A549 (cell line): ENCODE results near the gene LRRC2. TPM values are rescaled to one million over a fixed set of nuclear protein-coding genes. Genes with fewer than 3 reads are reported as not detected.
A peak's percentile ranks its signal among the peaks of the same experiment; 100 is the strongest.

Experiments used
- ATAC-seq, 2 experiments: fragments of 200-7000 bp in 1 of 2; fragments of >200 bp in 1 of 2; cut with Nextera tagmentation in 1 of 2; cut with Tn5 transposase in 1 of 2; 3 replicates each; pipeline versions ENCODE4 v1.8.0 to v1.9.1; 2018 to 2020; ENCODE audit warnings: mild to moderate bottlenecking in 1 of 2, moderate library complexity in 1 of 2
- CTCF ChIA-PET: fragments of 300-600 bp; sonication (Branson Sonifier 250); formaldehyde crosslinking; extraction: SDS; loops from one replicate; lab custom pipeline; 2021; ENCODE audit warnings: antibody characterized with exemption, inconsistent platforms; lab: Yijun Ruan, JAX
- POLR2A ChIA-PET: fragments of 350-600 bp; formaldehyde crosslinking; extraction: SDS; loops from one replicate; lab custom pipeline; 2021; ENCODE audit warnings: antibody characterized with exemption, inconsistent platforms; lab: Yijun Ruan, JAX
- DNase-seq, 2 experiments: peaks; one replicate each; pipeline versions ENCODE4 v3.0.0 to v3.0.0-alpha.2; 2011 to 2016; ENCODE audit warnings: low read depth in 1 of 2, low spot score in 1 of 2
- FAIRE-seq: peaks from 2 replicates; lab custom pipeline; 2011; peaks lifted over from hg19 to GRCh38; lab: Jason Lieb, UNC
- H3K27ac ChIP-seq, 2 experiments: fragments of >200 bp; sonication (Bioruptor Twin); formaldehyde crosslinking; 3 replicates each; pipeline ENCODE4 v1.5.1; 2016 to 2017
- H3K4me1 ChIP-seq: fragments of >200 bp; sonication (Bioruptor Twin); formaldehyde crosslinking; 3 replicates; pipeline ENCODE4 v1.6.1; 2016
- H3K4me2 ChIP-seq: fragments of >200 bp; sonication (Bioruptor Twin); formaldehyde crosslinking; 3 replicates; pipeline ENCODE4 v1.6.1; 2016
- H3K4me3 ChIP-seq: fragments of >200 bp; sonication (Bioruptor Twin); formaldehyde crosslinking; 3 replicates; pipeline ENCODE4 v1.5.1; 2016
- H3K9me3 ChIP-seq: fragments of >200 bp; sonication (Bioruptor Twin); formaldehyde crosslinking; 3 replicates; pipeline ENCODE4 v1.6.1; 2016
- BCL3 ChIP-seq: fragments of >200 bp; sonication (Bioruptor Twin); formaldehyde crosslinking; IDR thresholded peaks from 3 replicates; pipeline ENCODE4 v1.6.1; 2016
- CBX2 ChIP-seq: fragments of 200-600 bp; sonication (generic); IDR thresholded peaks from 2 replicates; pipeline ENCODE4 v1.6.1; 2016; ENCODE audit warnings: low read depth, mild to moderate bottlenecking, borderline replicate concordance
- CBX8 ChIP-seq: fragments of 200-600 bp; sonication (generic); IDR thresholded peaks from 2 replicates; pipeline ENCODE4 v1.6.1; 2016
- CTCF ChIP-seq: fragments of >200 bp; sonication (Bioruptor Twin); formaldehyde crosslinking; IDR thresholded peaks from 3 replicates; pipeline ENCODE4 v1.5.1; 2016
- E2F6 ChIP-seq: IDR thresholded peaks from 2 replicates; pipeline ENCODE4 v1.6.1; 2012; ENCODE audit warnings: low read depth, borderline replicate concordance
- EHMT2 ChIP-seq: fragments of 200-600 bp; sonication (generic); IDR thresholded peaks from 2 replicates; pipeline ENCODE4 v1.6.1; 2016; ENCODE audit warnings: antibody characterized with exemption, low read depth, mild to moderate bottlenecking, moderate library complexity
- FOXS1 ChIP-seq: fragments of 250-450 bp; sonication (Bioruptor Pico); IDR thresholded peaks from 2 replicates; pipeline ENCODE4 v1.5.0; 2020; ENCODE audit warnings: mild to moderate bottlenecking, moderate library complexity
- HEYL ChIP-seq: fragments of 250-450 bp; sonication (Bioruptor Pico); IDR thresholded peaks from 2 replicates; pipeline ENCODE4 v1.8.0; 2021; ENCODE audit warnings: mild to moderate bottlenecking, moderate library complexity
- HMGXB4 ChIP-seq: fragments of 250-450 bp; sonication (Bioruptor Pico); IDR thresholded peaks from 2 replicates; pipeline ENCODE4 v1.5.0; 2021; ENCODE audit warnings: mild to moderate bottlenecking, moderate library complexity, borderline replicate concordance
- JUNB ChIP-seq: fragments of >200 bp; sonication (Bioruptor Twin); formaldehyde crosslinking; IDR thresholded peaks from 2 replicates; pipeline ENCODE4 v1.6.1; 2016
- MYC ChIP-seq: IDR thresholded peaks from 2 replicates; pipeline ENCODE4 v1.6.1; 2012; ENCODE audit warnings: mild to moderate bottlenecking, inconsistent platforms, low read length, improper control_type of control experiment, borderline replicate concordance
- NPAS2 ChIP-seq: fragments of 250-450 bp; sonication (Bioruptor Pico); IDR thresholded peaks from 2 replicates; pipeline ENCODE4 v1.8.0; 2022; ENCODE audit warnings: mild to moderate bottlenecking, moderate library complexity, borderline replicate concordance
- PBX3 ChIP-seq: IDR thresholded peaks from 2 replicates; pipeline ENCODE4 v1.6.1; 2012
- RAD21 ChIP-seq, 2 experiments: fragments of >200 bp in 1 of 2; sonication (Bioruptor Twin) in 1 of 2; formaldehyde crosslinking in 1 of 2; IDR thresholded peaks in 1 of 2; conservative IDR thresholded peaks in 1 of 2; 2 replicates in 1 of 2; 3 replicates in 1 of 2; pipeline ENCODE4 v1.6.1; 2012 to 2018; ENCODE audit warnings: inconsistent platforms in 1 of 2
- RCOR1 ChIP-seq: fragments of 150-350 bp; IDR thresholded peaks from 2 replicates; pipeline ENCODE4 v1.6.1; 2014; ENCODE audit warnings: antibody characterized with exemption, low read length, low read depth
- ZFP36 ChIP-seq: fragments of 450-650 bp; IDR thresholded peaks from 2 replicates; pipeline ENCODE4 v1.6.1; 2014; ENCODE audit warnings: borderline replicate concordance; ENCODE audit not compliant: partially characterized antibody
- ZNF302 ChIP-seq: fragments of 250-450 bp; sonication (Bioruptor Pico); IDR thresholded peaks from 2 replicates; pipeline ENCODE4 v1.9.0; 2021; ENCODE audit warnings: inconsistent platforms, mild to moderate bottlenecking, moderate library complexity
- WGBS: methylation state at CpG from one replicate; pipeline ENCODE4 v1.1.6; 2017; ENCODE audit errors: missing lambda C conversion rate; 5-methylcytosine and 5-hydroxymethylcytosine counted together
- polyA plus RNA-seq, 4 experiments: library from polyadenylated mRNA; depleted of rRNA in 3 of 4; stranded (reverse); fragments of >200 nt; fragmentation: RNase III in 1 of 4; extraction: RNeasy Plus Mini Kit Qiagen cat#74134 plus additional on column Dnase treatment in 1 of 4; gene quantifications; 2 replicates in 3 of 4; 3 replicates in 1 of 4; pipeline ENCODE4 v1.2.3, GENCODE V29; 2011 to 2017

Gene LRRC2
- polyA plus RNA-seq, 2 of the 4 experiments (the other 2 are of a cell fraction) = not detected

- ChIA-PET POLR2A (no interaction called here), CTCF (interaction anchor here (1.7 to 3.2 kb wide), 2 partner anchors 13 to 56 kb away, joined by 6 to 14 read pairs; no protein-coding TSS in a partner anchor)
- no peak for TF ChIP-seq JUNB
- no peak for TF ChIP-seq PBX3
- TF ChIP-seq CBX8 = no peak
- TF ChIP-seq E2F6 = no peak
- TF ChIP-seq ZNF302 (CRISPR knock-in tag) = no peak
- no peak for TF ChIP-seq MYC
- no peak for TF ChIP-seq NPAS2 (CRISPR knock-in tag)
- no peak for TF ChIP-seq RAD21 (conservative IDR thresholded peaks at IDR 0.05 in 1 of 2, IDR thresholded peaks at IDR 0.05 in 1 of 2)
- no peak for TF ChIP-seq HEYL (CRISPR knock-in tag)
- TF ChIP-seq ZFP36 = no peak
- no peak for TF ChIP-seq FOXS1 (CRISPR knock-in tag)
- no peak for TF ChIP-seq HMGXB4 (CRISPR knock-in tag)
- Histone ChIP-seq H3K4me2 (no peak overlapping the region), H3K9me3 (no peaks in the 10 kb centered on the region), H3K4me1 (peaks cover 6% of the 10 kb centered on the region; the same call in 1 of the 3 replicates), H3K4me3 (no peak overlapping the region), H3K27ac (no peak overlapping the region)
- ATAC-seq = no peak
- no peak for DNase-seq
- WGBS = 63% methylated on average over 17 of the region's 17 CpGs
- no peak for FAIRE-seq
Measured at GRCh38 chr3:46544771-46545503, 21.2 kb downstream of the LRRC2 start.

- Histone ChIP-seq H3K4me3 (no peak overlapping the region), H3K9me3 (no peaks in the 10 kb centered on the region), H3K4me2 (no peak overlapping the region), H3K4me1 (peaks cover 6% of the 10 kb centered on the region; the same call in 1 of the 3 replicates), H3K27ac (peak overlapping the region in 1 of 2 experiments; percentile 25; a peak in 1 of 6 replicates)
- FAIRE-seq = no peak
- CTCF ChIA-PET = interaction anchor here (0.5 to 4.0 kb wide), 3 partner anchors 15 to 191 kb away, joined by 3 to 20 read pairs (median 8); no protein-coding TSS in a partner anchor
- WGBS = 89% methylated on average over 5 of the region's 5 CpGs
- no peak for DNase-seq
- TF ChIP-seq EHMT2 (no peak), BCL3 (no peak), RCOR1 (no peak), CBX2 (no peak), CTCF (no peak), HEYL (CRISPR knock-in tag) (no peak)
- no peak for ATAC-seq
- POLR2A ChIA-PET = no interaction called here
Measured at GRCh38 chr3:46542801-46543201, 23.3 kb downstream of the LRRC2 start.
